ENCODE results near the gene PEX26. TPM values are rescaled to one million over a fixed set of nuclear protein-coding genes. Genes with fewer than 3 reads are reported as not detected.
"Not testable (repeated sequence)": the region's sequence is repeated elsewhere in the genome, so short reads cannot be mapped to it uniquely, and the experiment has no call there.

The PEX26 gene
- total RNA-seq, 1 experiment from 2014 or later, result 20.7 TPM

- DNase-seq (ENCODE audit: low spot score), result no peak
- in situ Hi-C loops (cut with HindIII; ENCODE audit: low sequenced_read_pairs), result no loop called here
Measured at GRCh38 chr22:18068381-18068988, 9.3 kb upstream of the PEX26 start.

- in situ Hi-C loops (cut with HindIII; ENCODE audit: low sequenced_read_pairs), result no loop called here
- DNase-seq (ENCODE audit: low spot score), result no peak
Measured at GRCh38 chr22:18069041-18069440, 8.7 kb upstream of the PEX26 start.

- in situ Hi-C loops (cut with HindIII; ENCODE audit: low sequenced_read_pairs), result no loop called here
- no peak for DNase-seq (ENCODE audit: low spot score)
Measured at GRCh38 chr22:18070041-18070440, 7.7 kb upstream of the PEX26 start.

GRCh38 chr22:18070556-18071306 is 7.1 kb upstream of the PEX26 start:
- in situ Hi-C loops (cut with HindIII; ENCODE audit: low sequenced_read_pairs), result no loop called here
- no peak for DNase-seq (ENCODE audit: low spot score)

GRCh38 chr22:18071307-18071967 is 6.4 kb upstream of the PEX26 start:
- DNase-seq (ENCODE audit: low spot score); in situ Hi-C loops (cut with HindIII; ENCODE audit: low sequenced_read_pairs): not testable (repeated sequence)

- no peak for DNase-seq (ENCODE audit: low spot score)
- in situ Hi-C loops (cut with HindIII; ENCODE audit: low sequenced_read_pairs), result no loop called here
Measured at GRCh38 chr22:18071968-18072310, 5.9 kb upstream of the PEX26 start.

- DNase-seq (ENCODE audit: low spot score), result no peak
- in situ Hi-C loops (cut with HindIII; ENCODE audit: low sequenced_read_pairs), result no loop called here
Measured at GRCh38 chr22:18073467-18073866, 4.3 kb upstream of the PEX26 start.

- in situ Hi-C loops (cut with HindIII; ENCODE audit: low sequenced_read_pairs); DNase-seq (ENCODE audit: low spot score): not testable (repeated sequence)
Measured at GRCh38 chr22:18073927-18074326, 3.9 kb upstream of the PEX26 start.

- in situ Hi-C loops (cut with HindIII; ENCODE audit: low sequenced_read_pairs), result no loop called here
Measured at GRCh38 chr22:18075101-18075719, 2.6 kb upstream of the PEX26 start.

GRCh38 chr22:18075720-18076497 is 1.9 kb upstream of the PEX26 start:
- peak; percentile 96 for DNase-seq (ENCODE audit: low spot score)
- in situ Hi-C loops (cut with HindIII; ENCODE audit: low sequenced_read_pairs), result no loop called here

More at GRCh38 chr22:18075101-18075719, 2.6 kb upstream of the PEX26 start:
- DNase-seq (ENCODE audit: low spot score), result peak; percentile 82

GRCh38 chr22:18077087-18077638 is 627 bp upstream of the PEX26 start:
- DNase-seq (ENCODE audit: low spot score), result no peak
- in situ Hi-C loops (cut with HindIII; ENCODE audit: low sequenced_read_pairs), result no loop called here

GRCh38 chr22:18078329-18079041 is 695 bp downstream of the PEX26 start:
- in situ Hi-C loops (cut with HindIII; ENCODE audit: low sequenced_read_pairs), result no loop called here
- no peak for DNase-seq (ENCODE audit: low spot score)

GRCh38 chr22:18079706-18080233 is 2.0 kb downstream of the PEX26 start:
- in situ Hi-C loops (cut with HindIII; ENCODE audit: low sequenced_read_pairs), result no loop called here
- no peak for DNase-seq (ENCODE audit: low spot score)

GRCh38 chr22:18081416-18081815 is 3.6 kb downstream of the PEX26 start:
- in situ Hi-C loops (cut with HindIII; ENCODE audit: low sequenced_read_pairs), result no loop called here
- no peak for DNase-seq (ENCODE audit: low spot score)

- in situ Hi-C loops (cut with HindIII; ENCODE audit: low sequenced_read_pairs), result no loop called here
- DNase-seq (ENCODE audit: low spot score), result no peak
Measured at GRCh38 chr22:18082467-18082866, 4.7 kb downstream of the PEX26 start.

GRCh38 chr22:18083406-18083805 is 5.6 kb downstream of the PEX26 start:
- no peak for DNase-seq (ENCODE audit: low spot score)
- in situ Hi-C loops (cut with HindIII; ENCODE audit: low sequenced_read_pairs), result no loop called here

- DNase-seq (ENCODE audit: low spot score), result no peak
- in situ Hi-C loops (cut with HindIII; ENCODE audit: low sequenced_read_pairs), result no loop called here
Measured at GRCh38 chr22:18085188-18085587, 7.4 kb downstream of the PEX26 start.

GRCh38 chr22:18087350-18087855 is 9.6 kb downstream of the PEX26 start:
- in situ Hi-C loops (cut with HindIII; ENCODE audit: low sequenced_read_pairs), result no loop called here
- no peak for DNase-seq (ENCODE audit: low spot score)

Data from G401 (cell line).